Activated CD8-positive, alpha-beta memory T cell treated with anti-CD3 and anti-CD28 coated beads for 36 hours (primary cell): ENCODE data around the gene BANF1. TPM values are rescaled to one million over a fixed set of nuclear protein-coding genes. Genes with fewer than 3 reads are reported as not detected.

Source experiments
- CTCF ChIA-PET: fragments of 350-600 bp; sonication (Branson Sonifier 250); formaldehyde crosslinking; loops from one replicate; lab custom pipeline; 2021; ENCODE audit warnings: antibody characterized with exemption; lab: Charles Lee
- POLR2A ChIA-PET: fragments of 350-600 bp; sonication (Branson Sonifier 250); formaldehyde crosslinking; loops from one replicate; lab custom pipeline; 2021; ENCODE audit warnings: antibody characterized with exemption; lab: Charles Lee
- total RNA-seq, 2 experiments: library from RNA; stranded (reverse); gene quantifications; one replicate each; pipeline ENCODE4 v1.2.3, GENCODE V29; 2021

The BANF1 gene
- total RNA-seq, result 100 to 1,000 TPM; 243 to 253 TPM

DNA sequence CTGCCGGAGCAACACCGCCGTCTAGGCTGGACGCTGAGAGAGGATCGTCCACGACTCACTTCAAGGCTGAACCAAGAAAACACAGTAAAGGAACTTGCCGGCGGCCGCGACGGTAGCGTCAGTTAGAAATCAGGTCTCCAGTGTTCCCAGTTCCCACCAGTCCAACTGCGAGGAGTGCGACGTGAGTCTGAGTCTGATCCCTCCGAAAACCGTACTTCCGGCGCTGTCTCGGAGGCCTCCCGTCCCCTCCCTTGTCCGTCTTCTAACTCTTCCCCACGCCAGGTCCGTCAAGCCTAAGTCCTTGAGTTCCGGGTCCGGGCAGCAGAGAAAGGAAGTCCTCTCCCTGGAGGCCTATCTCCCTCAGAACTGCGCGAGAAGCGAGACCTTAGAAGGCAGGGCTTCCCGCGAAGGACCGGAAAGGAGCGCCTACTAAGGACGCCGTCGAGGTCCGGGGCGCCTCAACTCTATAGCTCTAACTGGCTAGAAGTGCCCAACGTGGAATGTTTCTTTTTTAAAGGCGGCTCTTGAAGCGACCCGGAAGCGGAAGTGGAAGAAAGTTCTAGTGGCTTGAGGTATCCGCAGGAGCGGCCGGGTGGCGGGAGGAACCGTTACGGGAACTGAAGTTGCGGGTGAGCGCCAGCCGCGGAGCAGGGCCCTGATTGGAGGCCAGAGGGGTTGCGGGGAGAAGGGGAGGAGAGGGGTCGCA lies at the start of gene BANF1, which contains the start of gene EIF1AD:
Gene BANF1, plus strand, starts transcription at position 562 of the 706 bp plus-strand sequence. CDS start 748 bp downstream, outside the sequence.
Gene EIF1AD, minus strand, starts transcription at position 216 of the 706 bp plus-strand sequence. CDS start 1,768 bp downstream, outside the sequence.
- CTCF ChIA-PET, result interaction anchor here (0.7 to 1.2 kb wide), 3 partner anchors 20 to 143 kb away, joined by 3 to 5 read pairs (median 3); partner anchors contain the start of gene CFL1

GRCh38 chr11:65953471-65953870 lies 48.8 kb upstream of the BANF1 start:
- ChIA-PET CTCF (interaction anchor here (0.7 kb wide), 1 partner anchor 331 kb away, joined by 3 read pairs; no protein-coding TSS in a partner anchor), POLR2A (no interaction called here)

More for the DNA sequence above, at the start of gene BANF1, which contains the start of gene EIF1AD:
- POLR2A ChIA-PET, result interaction anchor here (0.8 to 1.5 kb wide), 2 partner anchors 102 to 112 kb away, joined by 3 to 7 read pairs; partner anchors contain the start of genes CCDC85B and FOSL1

- CTCF ChIA-PET, result interaction anchor here (0.6 to 1.5 kb wide), 2 partner anchors 34 to 68 kb away, joined by 3 to 4 read pairs; no protein-coding TSS in a partner anchor
- POLR2A ChIA-PET, result no interaction called here
Observed at GRCh38 chr11:65954771-65955170, 47.5 kb upstream of the BANF1 start.

GRCh38 chr11:65958291-65958690 lies 44.0 kb upstream of the BANF1 start:
- ChIA-PET POLR2A (no interaction called here), CTCF (interaction anchor here (0.8 to 0.9 kb wide), 2 partner anchors 25 to 74 kb away, joined by 3 read pairs; no protein-coding TSS in a partner anchor)

DNA sequence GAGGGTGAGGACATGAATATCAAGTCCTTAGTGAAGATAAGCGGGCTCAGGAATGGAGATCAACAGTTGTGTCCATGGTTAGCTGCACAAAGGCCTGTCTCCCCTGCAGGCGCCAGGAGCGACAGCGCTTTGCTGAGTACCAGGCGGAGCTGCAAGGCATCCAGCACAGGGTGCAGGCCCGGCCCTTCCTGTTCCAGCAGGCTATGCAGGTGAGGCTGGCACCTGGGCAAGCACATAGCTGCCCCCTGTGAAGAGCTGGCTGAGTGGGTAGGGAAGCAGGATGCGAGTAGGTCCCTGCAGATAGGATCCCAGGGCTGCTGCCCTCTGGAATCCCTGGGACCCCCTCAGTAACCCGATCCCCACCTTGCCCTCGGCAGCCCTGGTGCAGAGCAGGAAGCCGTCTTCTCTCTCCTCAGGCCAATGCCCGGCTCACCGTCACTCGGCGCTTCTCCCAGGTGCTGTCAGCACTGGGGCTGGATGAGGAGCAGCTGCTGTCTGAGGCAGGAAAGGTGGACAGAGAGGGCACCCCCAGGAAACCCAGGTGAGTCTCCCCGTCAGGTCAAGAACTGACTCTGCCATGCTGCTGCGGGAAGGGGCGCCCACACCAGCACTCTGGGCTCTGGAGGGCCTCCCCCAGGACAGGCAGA lies 43.4 kb upstream of the BANF1 start:
- ChIA-PET POLR2A (interaction anchor here (0.6 kb wide), 2 partner anchors 35 to 68 kb away, joined by 4 to 5 read pairs; partner anchors contain the start of gene CCDC85B), CTCF (interaction anchor here (0.8 to 0.9 kb wide), 2 partner anchors 26 to 74 kb away, joined by 3 read pairs; no protein-coding TSS in a partner anchor)

DNA sequence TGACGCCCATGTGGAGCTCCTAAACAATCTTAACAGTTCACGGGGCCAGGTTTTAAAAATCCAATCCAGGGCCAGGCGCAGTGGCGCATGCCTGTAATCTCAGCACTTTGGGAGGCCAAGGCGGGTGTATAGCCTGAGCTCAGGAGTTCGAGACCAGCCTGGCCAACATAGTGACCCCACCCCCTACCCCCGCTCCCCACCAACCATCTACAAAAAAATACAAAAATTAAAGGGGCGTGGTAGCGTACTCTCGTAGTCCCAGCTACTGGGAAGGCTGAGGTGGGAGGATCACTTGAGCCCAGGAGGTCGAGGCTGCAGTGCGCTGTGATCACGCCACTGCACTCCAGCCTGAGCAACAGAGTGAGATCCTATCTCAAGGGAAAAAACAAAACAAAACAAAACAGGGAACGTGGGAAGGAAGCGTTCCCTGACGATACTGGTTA lies 41.5 kb upstream of the BANF1 start:
- CTCF ChIA-PET, result interaction anchor here (0.6 to 2.1 kb wide), 4 partner anchors 12 to 114 kb away, joined by 4 to 9 read pairs (median 6); partner anchors contain the start of gene FIBP
- POLR2A ChIA-PET, result interaction anchor here (1.0 kb wide), 1 partner anchor 59 kb away, joined by 3 read pairs; no protein-coding TSS in a partner anchor

DNA sequence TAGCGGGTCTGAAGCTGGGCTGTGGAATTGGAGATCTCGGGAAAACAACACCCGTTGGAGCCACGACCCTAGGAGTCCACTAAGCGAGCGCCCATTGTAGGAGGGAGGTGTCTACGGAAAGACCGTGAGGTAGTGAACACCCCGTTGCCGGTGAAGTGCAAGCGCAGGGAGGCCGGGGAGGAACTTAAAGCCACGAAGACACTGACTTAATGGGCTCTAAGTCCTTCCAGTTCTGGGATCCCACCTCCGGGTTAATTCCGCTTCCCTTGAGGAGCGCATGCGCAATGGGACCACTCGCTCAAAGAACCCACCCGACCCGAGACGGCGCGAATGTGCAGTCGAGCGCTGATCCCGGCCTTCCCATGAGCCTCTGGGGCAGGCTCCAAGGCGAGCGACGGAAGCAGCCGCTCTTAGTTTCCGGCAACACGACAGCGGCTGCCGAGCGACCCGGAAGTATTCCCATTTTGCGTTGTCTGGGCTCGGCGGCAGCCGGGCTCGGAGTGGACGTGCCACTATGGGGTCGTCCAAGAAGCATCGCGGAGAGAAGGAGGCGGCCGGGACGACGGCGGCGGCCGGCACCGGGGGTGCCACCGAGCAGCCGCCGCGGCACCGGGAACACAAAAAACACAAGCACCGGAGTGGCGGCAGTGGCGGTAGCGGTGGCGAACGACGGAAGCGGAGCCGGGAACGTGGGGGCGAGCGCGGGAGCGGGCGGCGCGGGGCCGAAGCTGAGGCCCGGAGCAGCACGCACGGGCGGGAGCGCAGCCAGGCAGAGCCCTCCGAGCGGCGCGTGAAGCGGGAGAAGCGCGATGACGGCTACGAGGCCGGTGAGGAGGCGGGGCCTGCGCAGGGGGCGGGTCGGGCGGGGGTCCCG lies 40.8 kb upstream of the BANF1 start, which contains the start of gene SART1:
Gene SART1, plus strand, starts transcription at position 468 of the 874 bp plus-strand sequence. Its CDS starts 47 bp downstream, at position 515.
- POLR2A ChIA-PET, result interaction anchor here (0.7 to 1.0 kb wide), 4 partner anchors 44 to 249 kb away, joined by 3 to 4 read pairs (median 3); partner anchors contain the start of genes FIBP and KAT5
- CTCF ChIA-PET, result interaction anchor here (0.6 to 2.1 kb wide), 5 partner anchors 13 to 113 kb away, joined by 3 to 9 read pairs (median 4); partner anchors contain the start of gene FIBP

- POLR2A ChIA-PET, result interaction anchor here (0.7 to 0.8 kb wide), 4 partner anchors 44 to 250 kb away, joined by 3 to 4 read pairs (median 4); partner anchors contain the start of genes CCDC85B, FIBP and KAT5
- CTCF ChIA-PET, result interaction anchor here (1.1 to 2.0 kb wide), 2 partner anchors 74 to 77 kb away, joined by 3 to 8 read pairs; partner anchors contain the start of gene FIBP
Observed at GRCh38 chr11:65962141-65962564, 40.1 kb upstream of the BANF1 start.

- ChIA-PET CTCF (interaction anchor here (1.1 kb wide), 1 partner anchor 80 kb away, joined by 6 read pairs; no protein-coding TSS in a partner anchor), POLR2A (interaction anchor here (0.6 kb wide), 1 partner anchor 34 kb away, joined by 6 read pairs; no protein-coding TSS in a partner anchor)
Observed at GRCh38 chr11:65964906-65965305, 37.4 kb upstream of the BANF1 start.

GRCh38 chr11:65965986-65966762 lies 36.1 kb upstream of the BANF1 start:
- ChIA-PET POLR2A (no interaction called here), CTCF (no interaction called here)

- CTCF ChIA-PET, result interaction anchor here (0.7 kb wide), 1 partner anchor 122 kb away, joined by 3 read pairs; no protein-coding TSS in a partner anchor
- POLR2A ChIA-PET, result interaction anchor here (0.6 to 0.7 kb wide), 2 partner anchors 73 to 341 kb away, joined by 3 read pairs; no protein-coding TSS in a partner anchor
Observed at GRCh38 chr11:65967329-65967934, 34.9 kb upstream of the BANF1 start.

DNA sequence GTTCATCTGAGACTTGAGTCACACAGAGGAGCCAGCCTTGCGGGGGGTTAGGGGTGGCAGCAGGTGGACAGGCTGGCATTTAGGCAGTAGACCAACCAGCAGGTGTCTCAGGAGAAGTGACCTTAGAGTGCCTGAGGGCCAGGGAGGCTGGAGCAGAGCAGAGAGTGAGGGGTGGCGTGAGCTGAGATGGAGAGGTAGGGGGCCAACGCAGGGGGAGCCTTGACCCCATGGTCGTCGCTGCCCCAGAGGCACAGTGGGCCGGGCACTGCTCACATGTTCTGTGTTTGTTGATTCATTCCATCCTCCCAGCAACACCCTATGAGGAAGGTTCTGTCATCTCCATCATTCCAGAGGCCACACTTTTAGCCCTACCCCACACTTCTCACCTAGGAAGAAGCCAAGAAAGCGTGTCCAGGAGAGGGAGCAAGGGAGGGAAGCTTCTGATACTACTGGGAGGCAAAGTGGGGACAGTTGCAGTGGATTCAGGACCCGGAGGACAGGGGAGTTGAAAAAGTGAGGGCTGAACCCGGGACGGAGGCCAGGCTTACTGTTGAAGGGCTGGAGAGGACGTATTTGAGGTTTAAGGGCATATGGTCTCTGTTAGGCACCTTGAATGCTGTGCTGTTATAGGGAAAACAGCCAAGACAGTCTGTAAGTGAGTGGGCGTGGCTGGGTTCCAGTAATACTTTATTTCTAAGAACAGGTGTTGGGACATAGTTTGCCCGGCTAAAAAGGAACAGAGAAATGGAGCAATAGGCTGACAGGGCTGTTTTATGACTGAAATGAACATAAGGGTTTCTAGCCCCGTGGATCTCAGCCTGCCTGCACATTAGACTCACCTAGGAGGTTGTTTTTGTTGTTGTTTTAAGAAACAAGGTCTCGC lies 33.5 kb upstream of the BANF1 start:
- POLR2A ChIA-PET, result no interaction called here
- CTCF ChIA-PET, result interaction anchor here (1.1 kb wide), 1 partner anchor 21 kb away, joined by 5 read pairs; no protein-coding TSS in a partner anchor

- CTCF ChIA-PET, result interaction anchor here (0.7 to 1.6 kb wide), 2 partner anchors 16 to 140 kb away, joined by 3 to 4 read pairs; no protein-coding TSS in a partner anchor
- POLR2A ChIA-PET, result no interaction called here
Observed at GRCh38 chr11:65972116-65972515, 30.2 kb upstream of the BANF1 start.

DNA sequence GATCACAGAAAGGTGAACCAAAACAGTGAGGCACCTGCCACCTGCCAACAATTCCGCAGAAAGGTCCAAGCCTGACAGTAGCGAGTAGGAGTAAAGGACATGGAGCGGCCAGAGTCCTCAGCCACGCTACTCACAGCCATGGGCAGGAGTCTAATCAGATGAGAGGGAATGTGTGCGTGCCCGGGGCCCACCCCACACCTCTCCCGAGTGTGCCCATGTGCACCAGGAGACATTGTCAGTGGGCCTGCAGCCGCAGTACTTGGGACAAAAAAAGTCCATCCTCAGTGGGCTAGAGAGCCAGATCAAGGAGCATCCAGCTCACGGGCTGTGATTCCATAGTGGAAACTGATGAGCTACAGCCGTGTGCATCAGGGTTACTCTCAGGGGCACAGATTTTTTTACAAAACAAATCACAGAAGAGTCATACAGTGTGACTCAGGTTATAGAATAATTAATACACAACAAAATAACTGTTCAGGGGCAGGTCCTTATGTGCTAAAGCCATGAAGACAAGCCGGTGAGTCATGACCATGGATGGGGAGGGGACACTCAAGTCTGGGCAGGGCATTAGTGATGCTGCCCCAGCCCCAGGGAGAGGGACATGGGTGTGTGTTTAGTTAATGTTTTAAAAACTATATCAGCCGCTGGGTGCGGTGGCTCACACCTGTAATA lies 28.7 kb upstream of the BANF1 start:
- ChIA-PET CTCF (no interaction called here), POLR2A (no interaction called here)

DNA sequence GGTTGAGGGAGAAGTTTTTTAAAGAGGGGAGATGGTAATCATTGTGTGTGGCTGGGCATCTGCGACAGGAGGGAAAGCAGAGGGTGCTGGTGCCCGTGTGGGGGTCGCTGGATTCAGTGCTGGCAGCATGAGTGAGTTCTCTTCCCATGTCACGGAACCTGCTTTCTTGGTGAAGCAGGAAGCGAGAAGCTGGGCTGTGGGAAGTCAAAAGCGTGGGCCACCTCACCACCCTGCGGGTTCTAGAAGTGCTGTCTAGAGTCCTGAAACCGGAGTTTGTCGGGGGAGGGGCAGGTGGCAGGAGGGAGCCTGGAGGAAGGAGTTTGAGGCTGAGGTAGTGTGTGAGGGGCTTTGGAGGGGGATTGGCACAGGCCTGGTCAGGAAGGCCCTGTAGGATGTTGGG lies 26.5 kb upstream of the BANF1 start:
- ChIA-PET POLR2A (interaction anchor here (1.1 kb wide), 1 partner anchor 10 kb away, joined by 4 read pairs; no protein-coding TSS in a partner anchor), CTCF (interaction anchor here (0.6 to 1.5 kb wide), 6 partner anchors 15 to 835 kb away, joined by 3 to 4 read pairs (median 3); partner anchors contain the start of gene FIBP)
